Measurements from ENCODE around the gene ADAMTSL3. TPM values are rescaled to one million over a fixed set of nuclear protein-coding genes. Genes with fewer than 3 reads are reported as not detected.

ADAMTSL3 gene
- polyA plus RNA-seq, 1 experiment = not detected

- CTCF ChIA-PET = no interaction called here
- Histone ChIP-seq H3K36me3 (ENCODE audit: control insufficient read depth, insufficient read depth, low read length) (no peaks in the 10 kb centered on the region), H3K4me3 (ENCODE audit: low read depth, low read length) (no peak overlapping the region), H3K27me3 (ENCODE audit: control insufficient read depth, insufficient read depth, low read length) (no peaks in the 10 kb centered on the region)
- no peak for DNase-seq (ENCODE audit: low read depth)
- no peak for TF ChIP-seq CTCF (IDR thresholded peaks at IDR 0.05; ENCODE audit: insufficient read depth, low read depth, low read length)
- POLR2A ChIA-PET = no interaction called here
Observed at GRCh38 chr15:83767741-83768140, 113.8 kb downstream of the ADAMTSL3 start.

GRCh38 chr15:83769411-83769999 is 115.6 kb downstream of the ADAMTSL3 start:
- Histone ChIP-seq H3K27me3 (ENCODE audit: control insufficient read depth, insufficient read depth, low read length) (no peaks in the 10 kb centered on the region), H3K4me3 (ENCODE audit: low read depth, low read length) (no peak overlapping the region), H3K36me3 (ENCODE audit: control insufficient read depth, insufficient read depth, low read length) (no peaks in the 10 kb centered on the region)
- CTCF ChIA-PET = interaction anchor here (0.6 kb wide), 1 partner anchor 187 kb away, joined by 3 read pairs; no protein-coding TSS in a partner anchor
- TF ChIP-seq CTCF (IDR thresholded peaks at IDR 0.05; ENCODE audit: insufficient read depth, low read depth, low read length) = no peak
- POLR2A ChIA-PET = no interaction called here
- no peak for DNase-seq (ENCODE audit: low read depth)

GRCh38 chr15:83775738-83776137 is 121.8 kb downstream of the ADAMTSL3 start:
- Histone ChIP-seq H3K4me3 (ENCODE audit: low read depth, low read length) (no peak overlapping the region), H3K27me3 (ENCODE audit: control insufficient read depth, insufficient read depth, low read length) (no peaks in the 10 kb centered on the region), H3K36me3 (ENCODE audit: control insufficient read depth, insufficient read depth, low read length) (no peaks in the 10 kb centered on the region)
- no peak for DNase-seq (ENCODE audit: low read depth)
- POLR2A ChIA-PET = no interaction called here
- TF ChIP-seq CTCF (IDR thresholded peaks at IDR 0.05; ENCODE audit: insufficient read depth, low read depth, low read length) = no peak
- CTCF ChIA-PET = no interaction called here

- CTCF ChIA-PET = no interaction called here
- no peak for TF ChIP-seq CTCF (IDR thresholded peaks at IDR 0.05; ENCODE audit: insufficient read depth, low read depth, low read length)
- no peak for DNase-seq (ENCODE audit: low read depth)
- H3K27me3 ChIP-seq (ENCODE audit: control insufficient read depth, insufficient read depth, low read length) = no peaks in the 10 kb centered on the region
- H3K4me3 ChIP-seq (ENCODE audit: low read depth, low read length) = no peak overlapping the region
- POLR2A ChIA-PET = no interaction called here
- no peaks in the 10 kb centered on the region for H3K36me3 ChIP-seq (ENCODE audit: control insufficient read depth, insufficient read depth, low read length)
Observed at GRCh38 chr15:83776986-83777385, 123.1 kb downstream of the ADAMTSL3 start.

GRCh38 chr15:83783227-83783626 is 129.3 kb downstream of the ADAMTSL3 start:
- no peak for TF ChIP-seq CTCF (IDR thresholded peaks at IDR 0.05; ENCODE audit: insufficient read depth, low read depth, low read length)
- ChIA-PET CTCF (no interaction called here), POLR2A (no interaction called here)
- DNase-seq (ENCODE audit: low read depth) = no peak
- no peaks in the 10 kb centered on the region for H3K27me3 ChIP-seq (ENCODE audit: control insufficient read depth, insufficient read depth, low read length)
- H3K36me3 ChIP-seq (ENCODE audit: control insufficient read depth, insufficient read depth, low read length) = no peaks in the 10 kb centered on the region
- no peak overlapping the region for H3K4me3 ChIP-seq (ENCODE audit: low read depth, low read length)

Data from BJ (cell line).